Activated CD4-positive, alpha-beta memory T cell treated with anti-CD3 and anti-CD28 coated beads for 36 hours (primary cell): ENCODE measurements around the gene FOXB1. TPM values are rescaled to one million over a fixed set of nuclear protein-coding genes. Genes with fewer than 3 reads are reported as not detected.

Experiments
- CTCF ChIA-PET: fragments of 350-600 bp; sonication (Branson Sonifier 250); formaldehyde crosslinking; loops from one replicate; lab custom pipeline; 2021; ENCODE audit warnings: antibody characterized with exemption, inconsistent platforms; lab: Charles Lee
- POLR2A ChIA-PET: fragments of 350-600 bp; sonication (Branson Sonifier 250); formaldehyde crosslinking; loops from one replicate; lab custom pipeline; 2021; ENCODE audit warnings: antibody characterized with exemption; lab: Charles Lee
- DNase-seq: peaks from one replicate; pipeline ENCODE4 v3.0.0-alpha.2; 2020
- H3K27ac Mint-ChIP-seq: one replicate; pipeline ENCODE4 v1.8.0; 2021; ENCODE audit warnings: mixed read lengths
- H3K27me3 Mint-ChIP-seq: one replicate; pipeline ENCODE4 v1.8.0; 2021; ENCODE audit warnings: mixed read lengths
- H3K36me3 Mint-ChIP-seq: one replicate; pipeline ENCODE4 v1.8.0; 2021; ENCODE audit warnings: mixed read lengths
- H3K4me1 Mint-ChIP-seq: one replicate; pipeline ENCODE4 v1.8.0; 2021; ENCODE audit warnings: low read depth, mixed read lengths
- H3K4me3 Mint-ChIP-seq: one replicate; pipeline ENCODE4 v1.8.0; 2021; ENCODE audit warnings: mild to moderate bottlenecking, mixed read lengths
- H3K9me3 Mint-ChIP-seq: one replicate; pipeline ENCODE4 v1.8.0; 2021; ENCODE audit warnings: mixed read lengths
- intact Hi-C: fragments of 100-400 bp; cut with micrococcal nuclease; formaldehyde crosslinking; loops from one replicate; pipeline ENCODE4 v1.15.1; 2023
- total RNA-seq, 2 experiments: library from RNA; stranded (reverse); gene quantifications; one replicate each; pipeline ENCODE4 v1.2.3, GENCODE V29; 2021

The FOXB1 gene
- total RNA-seq, 2 experiments from 2014 or later = 1.5 to 2.0 TPM

GRCh38 chr15:60006203-60006862 is 2.2 kb downstream of the FOXB1 start:
- Mint-ChIP-seq H3K4me1 (peaks cover 45% of the 10 kb centered on the region), H3K36me3 (peaks cover 15% of the 10 kb centered on the region), H3K4me3 (peak overlapping the region; percentile 84), H3K27me3 (peaks cover 85% of the 10 kb centered on the region), H3K9me3 (peaks cover 3% of the 10 kb centered on the region), H3K27ac (peak overlapping the region; percentile 77)
- peak; percentile 87 for DNase-seq
- intact Hi-C loops = loop anchor here (1.0 to 5.0 kb wide), 3 partner anchors 36 to 121 kb away; no protein-coding TSS in a partner anchor
- POLR2A ChIA-PET = interaction anchor here (0.9 to 1.2 kb wide), 4 partner anchors 9 to 119 kb away, joined by 3 to 6 read pairs (median 4); no protein-coding TSS in a partner anchor
- CTCF ChIA-PET = interaction anchor here (0.6 to 4.4 kb wide), 7 partner anchors 9 to 270 kb away, joined by 3 to 34 read pairs (median 5); no protein-coding TSS in a partner anchor

DNA sequence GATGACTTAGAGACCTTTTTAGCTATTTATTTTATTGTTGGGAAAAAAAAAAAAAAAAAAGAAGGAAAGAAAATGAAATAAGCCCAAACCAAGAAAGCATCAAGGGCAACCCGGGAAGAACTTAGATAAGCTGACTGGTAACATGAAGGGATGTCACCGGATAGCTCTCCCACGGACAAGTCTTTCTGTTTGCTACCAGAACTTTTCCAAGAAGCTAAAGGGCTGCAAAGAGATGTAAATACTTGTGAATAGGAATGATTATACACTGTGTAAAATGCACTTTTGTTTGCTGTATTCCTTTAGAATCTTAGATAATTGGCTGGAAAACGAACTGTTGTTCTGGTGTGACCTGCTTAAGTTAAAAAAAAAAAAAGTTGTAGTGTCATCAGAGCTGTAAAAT is 2.8 kb downstream of the FOXB1 start:
- Mint-ChIP-seq H3K4me1 (peaks cover 44% of the 10 kb centered on the region), H3K9me3 (peaks cover 3% of the 10 kb centered on the region), H3K27ac (peak overlapping the region; percentile 77), H3K4me3 (peak overlapping the region; percentile 84), H3K27me3 (peaks cover 85% of the 10 kb centered on the region), H3K36me3 (peaks cover 14% of the 10 kb centered on the region)
- DNase-seq = no peak
- ChIA-PET POLR2A (interaction anchor here (0.6 to 1.2 kb wide), 5 partner anchors 9 to 133 kb away, joined by 3 to 6 read pairs (median 4); no protein-coding TSS in a partner anchor), CTCF (interaction anchor here (0.6 to 4.4 kb wide), 8 partner anchors 9 to 282 kb away, joined by 3 to 34 read pairs (median 5); no protein-coding TSS in a partner anchor)
- intact Hi-C loops = loop anchor here (1.0 to 5.0 kb wide), 3 partner anchors 35 to 120 kb away; no protein-coding TSS in a partner anchor

GRCh38 chr15:60009124-60009960 is 5.2 kb downstream of the FOXB1 start:
- Mint-ChIP-seq H3K27me3 (peaks cover 73% of the 10 kb centered on the region), H3K27ac (no peak overlapping the region), H3K36me3 (peaks cover 11% of the 10 kb centered on the region), H3K9me3 (no peaks in the 10 kb centered on the region), H3K4me3 (no peak overlapping the region), H3K4me1 (peaks cover 27% of the 10 kb centered on the region)
- DNase-seq = no peak
- ChIA-PET CTCF (interaction anchor here (1.0 to 1.5 kb wide), 4 partner anchors 9 to 172 kb away, joined by 3 to 4 read pairs (median 3); no protein-coding TSS in a partner anchor), POLR2A (no interaction called here)
- intact Hi-C loops = loop anchor here (5.0 kb wide), 1 partner anchor 33 kb away; no protein-coding TSS in a partner anchor

DNA sequence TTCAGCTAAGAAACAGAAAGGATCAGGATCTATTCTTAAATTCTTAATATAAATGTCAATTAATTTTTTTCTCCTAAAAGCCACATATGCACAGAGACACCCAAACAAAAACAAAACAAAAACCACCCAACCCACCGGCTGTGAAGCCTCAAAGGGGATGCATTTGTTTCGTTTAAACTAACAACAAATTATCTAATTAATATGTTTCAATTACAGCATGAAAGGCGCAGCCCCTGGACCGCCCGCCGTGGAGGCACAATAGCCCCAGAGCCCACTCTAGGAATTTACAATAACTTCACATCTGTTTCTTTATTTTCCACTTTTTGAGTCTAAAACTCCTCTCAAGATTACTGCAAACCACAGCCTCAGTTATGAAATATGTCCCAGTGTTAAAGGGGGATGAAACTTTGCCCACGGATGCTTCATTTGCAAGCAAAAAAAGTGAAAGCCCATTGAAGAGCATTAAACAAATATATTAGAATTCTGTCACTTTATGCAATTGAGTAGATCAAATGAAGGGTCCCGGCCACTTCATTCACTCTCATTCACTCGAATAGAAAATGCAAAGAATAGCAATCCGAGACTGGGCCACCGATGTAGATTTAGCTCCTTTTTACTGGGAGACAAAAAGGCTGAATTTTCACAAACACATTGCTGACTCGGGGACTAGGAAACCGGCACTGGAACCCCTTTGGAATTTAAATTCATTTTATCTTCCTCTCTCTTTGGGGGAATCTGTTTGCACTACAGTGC is 6.0 kb downstream of the FOXB1 start:
- no peak overlapping the region for H3K27ac Mint-ChIP-seq

DNA sequence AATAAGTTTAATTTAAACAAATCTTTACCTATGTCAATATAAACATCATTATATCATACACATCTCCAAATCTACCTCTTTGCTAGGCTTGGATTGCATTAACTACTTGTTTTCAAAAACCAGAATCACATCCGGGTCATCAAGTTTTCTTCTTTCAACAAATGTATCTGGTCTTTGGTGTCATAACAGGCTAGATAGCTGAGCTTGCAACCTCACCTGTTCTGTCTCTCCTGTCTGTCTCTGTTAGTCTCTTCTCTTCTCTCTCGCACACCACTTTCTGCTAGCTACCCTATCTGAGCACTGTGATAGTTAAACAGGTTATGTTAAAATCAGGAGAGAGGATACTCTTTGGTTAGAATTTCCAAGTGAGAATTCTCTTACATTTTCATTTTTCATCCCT is 6.7 kb downstream of the FOXB1 start:
- no peak overlapping the region for H3K4me3 Mint-ChIP-seq
- ChIA-PET CTCF (interaction anchor here (1.5 kb wide), 1 partner anchor 93 kb away, joined by 3 read pairs; no protein-coding TSS in a partner anchor), POLR2A (no interaction called here)
- no peak for DNase-seq
- no peaks in the 10 kb centered on the region for H3K9me3 Mint-ChIP-seq
- H3K27ac Mint-ChIP-seq = no peak overlapping the region
- peaks cover 6% of the 10 kb centered on the region for H3K36me3 Mint-ChIP-seq
- peaks cover 13% of the 10 kb centered on the region for H3K4me1 Mint-ChIP-seq
- peaks cover 67% of the 10 kb centered on the region for H3K27me3 Mint-ChIP-seq
- intact Hi-C loops = no loop called here

More for the DNA sequence above, 6.0 kb downstream of the FOXB1 start:
- CTCF ChIA-PET = interaction anchor here (1.5 kb wide), 2 partner anchors 93 to 170 kb away, joined by 3 to 4 read pairs; no protein-coding TSS in a partner anchor
- peaks cover 20% of the 10 kb centered on the region for H3K4me1 Mint-ChIP-seq
- DNase-seq = no peak
- peaks cover 69% of the 10 kb centered on the region for H3K27me3 Mint-ChIP-seq
- peaks cover 9% of the 10 kb centered on the region for H3K36me3 Mint-ChIP-seq
- POLR2A ChIA-PET = no interaction called here
- intact Hi-C loops = loop anchor here (5.0 kb wide), 1 partner anchor 32 kb away; no protein-coding TSS in a partner anchor
- no peaks in the 10 kb centered on the region for H3K9me3 Mint-ChIP-seq
- H3K4me3 Mint-ChIP-seq = no peak overlapping the region

GRCh38 chr15:60012695-60013094 is 8.6 kb downstream of the FOXB1 start:
- CTCF ChIA-PET = interaction anchor here (0.8 to 1.0 kb wide), 2 partner anchors 8 to 10 kb away, joined by 3 read pairs; no protein-coding TSS in a partner anchor
- POLR2A ChIA-PET = interaction anchor here (0.6 kb wide), 1 partner anchor 422 kb away, joined by 4 read pairs; no protein-coding TSS in a partner anchor

DNA sequence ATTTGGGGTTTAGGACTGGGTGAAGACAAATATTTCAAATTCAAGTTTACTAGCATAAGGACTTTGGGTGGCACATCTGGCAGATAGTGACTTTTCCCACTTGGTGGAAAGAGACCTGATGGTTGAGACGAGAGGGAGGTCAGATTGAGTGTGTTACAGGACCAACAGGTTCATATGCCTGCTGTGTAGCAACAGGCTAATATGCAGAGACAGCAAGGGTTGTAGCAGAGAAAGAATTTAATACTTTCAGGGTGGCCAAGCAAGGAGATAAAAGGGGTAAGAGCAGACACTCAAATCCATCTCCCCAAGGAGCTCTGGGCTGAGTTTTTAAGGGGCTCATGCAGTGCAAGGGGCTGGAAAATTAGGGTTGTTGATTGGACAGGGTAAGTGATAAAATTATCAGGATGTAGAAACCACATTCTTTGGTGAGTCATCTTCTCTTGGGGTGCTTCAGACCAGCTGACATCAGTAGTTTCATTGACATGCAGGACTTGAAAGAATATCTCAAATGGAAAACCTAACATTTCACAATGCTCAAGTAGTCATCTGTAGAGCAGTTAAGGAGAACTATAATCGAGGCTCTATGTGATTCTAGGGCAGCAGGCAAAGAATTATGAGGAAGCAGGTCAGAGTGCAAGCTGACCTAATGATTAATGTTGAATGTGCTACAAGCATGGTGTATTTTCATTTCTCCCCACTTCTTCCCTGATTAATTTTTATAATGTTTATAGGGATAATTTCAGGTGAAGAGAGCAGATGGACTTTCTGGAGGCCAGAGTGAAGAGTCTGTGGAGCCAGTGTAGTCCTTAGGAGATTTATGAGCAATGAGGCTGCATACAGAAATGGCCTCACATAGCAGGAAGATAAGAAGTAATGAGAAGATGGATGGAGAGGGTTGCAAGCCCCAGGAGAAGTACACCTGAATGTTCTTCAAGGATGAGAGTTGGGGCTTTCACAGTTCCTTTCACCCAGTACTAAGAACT is 13.7 kb downstream of the FOXB1 start:
- intact Hi-C loops = no loop called here
- H3K36me3 Mint-ChIP-seq = no peaks in the 10 kb centered on the region
- no peak overlapping the region for H3K4me3 Mint-ChIP-seq
- ChIA-PET CTCF (interaction anchor here (0.6 to 1.0 kb wide), 2 partner anchors 13 to 118 kb away, joined by 3 read pairs; no protein-coding TSS in a partner anchor), POLR2A (no interaction called here)
- peaks cover 32% of the 10 kb centered on the region for H3K27me3 Mint-ChIP-seq
- peaks cover 22% of the 10 kb centered on the region for H3K4me1 Mint-ChIP-seq
- no peak for DNase-seq
- peak overlapping the region; percentile 5 for H3K27ac Mint-ChIP-seq
- peaks cover 10% of the 10 kb centered on the region for H3K9me3 Mint-ChIP-seq

More at GRCh38 chr15:60012695-60013094, 8.6 kb downstream of the FOXB1 start:
- Mint-ChIP-seq H3K4me3 (no peak overlapping the region), H3K27me3 (peaks cover 57% of the 10 kb centered on the region), H3K27ac (no peak overlapping the region), H3K9me3 (peaks cover 7% of the 10 kb centered on the region), H3K36me3 (no peaks in the 10 kb centered on the region), H3K4me1 (peaks cover 6% of the 10 kb centered on the region)
- intact Hi-C loops = no loop called here
- DNase-seq = no peak

DNA sequence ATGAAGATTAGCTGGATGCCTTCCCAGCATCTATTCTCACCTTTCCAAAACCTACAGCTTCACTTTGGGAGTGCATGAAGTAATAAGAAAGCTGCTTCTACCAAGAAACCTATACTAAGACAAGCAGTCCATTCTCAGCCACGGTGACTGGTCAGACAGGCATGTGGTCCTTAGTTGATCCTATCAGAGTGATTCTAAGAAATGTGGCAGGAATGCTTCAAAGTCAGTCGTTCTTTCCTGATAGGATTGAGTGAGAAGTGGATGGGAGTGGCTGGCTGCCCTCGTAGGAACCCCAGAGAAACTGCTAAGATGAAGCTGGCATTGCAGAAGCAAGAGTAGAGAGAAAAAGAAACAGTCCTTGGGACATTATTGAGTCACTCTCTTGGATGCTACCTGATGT is 16.6 kb downstream of the FOXB1 start:
- Mint-ChIP-seq H3K36me3 (no peaks in the 10 kb centered on the region), H3K4me1 (peaks cover 22% of the 10 kb centered on the region), H3K27me3 (peaks cover 28% of the 10 kb centered on the region), H3K4me3 (no peak overlapping the region), H3K27ac (no peak overlapping the region), H3K9me3 (peaks cover 10% of the 10 kb centered on the region)
- CTCF ChIA-PET = no interaction called here
- POLR2A ChIA-PET = no interaction called here
- intact Hi-C loops = no loop called here
- DNase-seq = no peak

GRCh38 chr15:60021589-60022378 is 17.7 kb downstream of the FOXB1 start:
- ChIA-PET POLR2A (no interaction called here), CTCF (no interaction called here)
- no peak overlapping the region for H3K4me3 Mint-ChIP-seq
- H3K27ac Mint-ChIP-seq = peak overlapping the region; percentile 21
- intact Hi-C loops = no loop called here
- H3K27me3 Mint-ChIP-seq = peaks cover 25% of the 10 kb centered on the region
- no peaks in the 10 kb centered on the region for H3K36me3 Mint-ChIP-seq
- H3K9me3 Mint-ChIP-seq = peaks cover 10% of the 10 kb centered on the region
- H3K4me1 Mint-ChIP-seq = peaks cover 22% of the 10 kb centered on the region
- DNase-seq = no peak

DNA sequence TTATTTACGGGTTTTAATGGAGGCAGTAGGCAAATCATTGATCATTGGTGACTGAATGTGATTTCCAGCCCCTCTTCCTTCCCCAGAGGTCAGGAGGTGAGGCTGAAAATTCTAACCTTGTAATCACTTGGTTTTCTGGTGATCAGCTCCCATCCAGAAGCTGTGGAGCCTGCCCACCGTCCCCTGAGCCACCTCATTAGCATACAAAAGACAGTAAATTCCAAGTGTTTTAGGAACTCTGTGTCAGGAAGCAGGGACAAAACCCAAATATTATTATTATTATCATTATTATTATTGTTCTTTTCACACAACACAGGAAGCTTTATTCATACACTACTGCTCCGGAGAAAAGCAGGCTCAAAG is 18.2 kb downstream of the FOXB1 start:
- Mint-ChIP-seq H3K27ac (no peak overlapping the region), H3K4me1 (peaks cover 19% of the 10 kb centered on the region), H3K36me3 (no peaks in the 10 kb centered on the region), H3K27me3 (peaks cover 22% of the 10 kb centered on the region), H3K4me3 (no peak overlapping the region), H3K9me3 (peaks cover 7% of the 10 kb centered on the region)
- POLR2A ChIA-PET = no interaction called here
- intact Hi-C loops = no loop called here
- CTCF ChIA-PET = interaction anchor here (1.0 kb wide), 1 partner anchor 10 kb away, joined by 3 read pairs; no protein-coding TSS in a partner anchor
- no peak for DNase-seq
